ENCODE data around the gene CPA2. TPM values are rescaled to one million over a fixed set of nuclear protein-coding genes. Genes with fewer than 3 reads are reported as not detected.
A peak's percentile ranks its signal among the peaks of the same experiment; 100 is the strongest.
"Not testable (repeated sequence)": the region's sequence is repeated elsewhere in the genome, so short reads cannot be mapped to it uniquely, and the experiment has no call there.

Gene CPA2
- 0.14 TPM in 2 replicates for total RNA-seq

DNA sequence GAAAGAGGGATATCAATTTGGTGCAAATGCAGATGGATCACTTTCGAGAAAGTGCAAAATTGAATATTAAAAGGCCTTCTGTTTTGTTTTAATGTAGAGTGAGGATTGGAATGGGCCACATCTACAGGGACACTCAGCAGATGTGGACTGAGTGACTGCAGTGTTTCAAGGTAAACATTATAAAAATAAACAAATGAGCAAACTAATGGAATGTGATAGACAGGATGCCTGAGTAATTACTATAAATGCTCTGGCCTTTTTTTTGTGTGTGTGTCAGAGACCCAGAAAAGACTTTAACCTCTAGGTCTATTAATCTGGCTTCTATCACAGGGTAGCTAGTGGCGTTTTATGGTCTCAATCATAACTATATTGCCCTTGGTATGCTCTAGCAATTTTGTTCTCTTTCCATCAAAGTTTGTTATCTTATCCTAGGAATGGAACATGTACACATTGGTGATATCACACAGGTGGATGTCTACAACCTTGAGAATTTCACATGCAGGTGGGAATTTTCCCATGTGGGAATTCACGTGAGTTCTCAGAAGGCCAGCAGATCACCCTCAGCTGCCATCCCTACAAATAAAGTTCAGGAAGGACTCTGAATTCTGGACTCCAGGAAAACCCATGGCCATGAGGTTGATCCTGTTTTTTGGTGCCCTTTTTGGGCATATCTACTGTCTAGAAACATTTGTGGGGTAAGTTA is at the start of gene CPA2:
CPA2 (plus strand) TSS at position 606 of the 703 bp plus-strand sequence; CDS start at position 625, 19 bp downstream.
- H3K9me3 Mint-ChIP-seq, result no peaks in the 10 kb centered on the region
- peaks cover 2% of the 10 kb centered on the region for H3K4me1 Mint-ChIP-seq
- intact Hi-C loops (cut with micrococcal nuclease), result no loop called here
- H3K4me3 Mint-ChIP-seq, result no peak within 1 kb of the TSS
- DNase-seq, result no peak
- H3K27ac Mint-ChIP-seq, result no peak within 1 kb of the TSS
- no peaks in the 10 kb centered on the region for H3K36me3 Mint-ChIP-seq (ENCODE audit: low read depth)
- H3K27me3 Mint-ChIP-seq, result no peaks in the 10 kb centered on the region

DNA sequence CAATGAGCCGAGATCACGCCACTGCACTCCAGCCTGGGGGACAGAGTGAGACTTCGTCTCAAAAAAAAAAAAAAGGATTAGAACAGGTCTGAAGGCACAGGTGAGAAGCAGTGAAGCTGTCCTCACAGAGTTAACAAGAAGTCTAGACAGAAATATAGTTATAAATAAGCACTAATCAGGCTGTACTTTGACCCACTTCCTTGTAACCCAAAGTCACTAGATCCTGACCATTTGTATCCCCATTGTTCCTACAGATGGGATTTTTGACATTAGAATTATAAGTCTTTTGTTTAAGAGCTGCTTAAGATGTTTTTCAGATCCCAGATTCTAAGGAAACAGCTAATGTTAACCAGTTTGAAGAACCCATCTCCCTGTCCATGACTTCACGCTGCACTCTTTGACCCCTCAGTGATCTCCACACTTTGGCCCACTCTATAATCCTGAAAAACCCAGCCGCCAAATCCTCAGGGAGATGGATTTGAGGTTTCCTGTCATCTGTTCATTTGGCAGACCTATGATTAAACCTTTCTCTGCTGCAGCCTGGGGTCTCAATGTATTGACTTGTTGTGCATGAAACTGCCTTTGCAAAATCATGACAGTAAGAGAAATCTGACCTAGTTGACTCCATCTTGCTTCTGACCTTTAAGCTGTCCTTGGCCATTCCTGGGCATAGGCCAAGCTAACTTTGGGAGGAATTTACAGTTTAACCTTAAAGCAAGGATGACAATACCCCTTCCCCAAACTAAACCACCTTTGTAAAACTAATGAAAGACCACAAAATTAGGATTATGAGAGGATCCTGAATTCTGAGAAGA is 47.6 kb upstream of the CPA2 start:
- H3K36me3 Mint-ChIP-seq (ENCODE audit: low read depth), result no peaks in the 10 kb centered on the region
- H3K4me3 Mint-ChIP-seq, result no peak overlapping the region
- H3K27ac Mint-ChIP-seq, result no peak overlapping the region
- peak; percentile 30 for DNase-seq
- H3K27me3 Mint-ChIP-seq, result peaks cover 13% of the 10 kb centered on the region
- H3K4me1 Mint-ChIP-seq, result no peaks in the 10 kb centered on the region
- intact Hi-C loops (cut with micrococcal nuclease), result no loop called here
- no peaks in the 10 kb centered on the region for H3K9me3 Mint-ChIP-seq

GRCh38 chr7:130219871-130220270 is 46.8 kb upstream of the CPA2 start:
- H3K4me1 Mint-ChIP-seq, result no peaks in the 10 kb centered on the region
- H3K27ac Mint-ChIP-seq, result no peak overlapping the region
- intact Hi-C loops (cut with micrococcal nuclease), result no loop called here
- no peaks in the 10 kb centered on the region for H3K36me3 Mint-ChIP-seq (ENCODE audit: low read depth)
- H3K27me3 Mint-ChIP-seq, result peaks cover 9% of the 10 kb centered on the region
- H3K9me3 Mint-ChIP-seq, result no peaks in the 10 kb centered on the region
- peak; percentile 43 for DNase-seq
- H3K4me3 Mint-ChIP-seq, result no peak overlapping the region

DNA sequence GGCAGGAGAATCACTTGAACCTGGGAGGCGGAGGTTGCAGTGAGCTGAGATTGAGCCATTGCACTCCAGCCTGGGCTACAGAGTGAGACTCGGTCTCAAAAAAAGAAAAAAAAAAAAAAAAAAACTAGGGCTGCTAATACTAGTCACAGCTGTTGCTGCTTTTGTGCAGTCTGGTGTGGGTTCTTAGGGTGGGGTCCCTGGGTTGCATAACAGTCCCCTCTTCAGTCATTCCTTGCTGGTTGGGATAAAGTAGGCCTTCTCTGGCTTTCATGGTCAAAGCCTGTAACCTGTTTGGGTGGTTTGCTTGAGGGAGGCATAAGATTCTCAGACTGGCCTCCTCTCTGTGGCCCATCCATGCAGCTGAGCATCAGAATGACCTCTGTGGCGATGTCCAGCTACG is 44.9 kb upstream of the CPA2 start:
- Mint-ChIP-seq H3K4me1 (no peaks in the 10 kb centered on the region), H3K4me3 (no peak overlapping the region), H3K27me3 (peaks cover 4% of the 10 kb centered on the region), H3K36me3 (ENCODE audit: low read depth) (no peaks in the 10 kb centered on the region), H3K27ac (no peak overlapping the region), H3K9me3 (no peaks in the 10 kb centered on the region)
- intact Hi-C loops (cut with micrococcal nuclease), result no loop called here
- no peak for DNase-seq

- intact Hi-C loops (cut with micrococcal nuclease), result no loop called here
- H3K36me3 Mint-ChIP-seq (ENCODE audit: low read depth), result no peaks in the 10 kb centered on the region
- no peaks in the 10 kb centered on the region for H3K9me3 Mint-ChIP-seq
- no peak overlapping the region for H3K27ac Mint-ChIP-seq
- DNase-seq, result no peak
- H3K4me3 Mint-ChIP-seq, result no peak overlapping the region
- no peaks in the 10 kb centered on the region for H3K4me1 Mint-ChIP-seq
- peaks cover 4% of the 10 kb centered on the region for H3K27me3 Mint-ChIP-seq
Measured at GRCh38 chr7:130223646-130224045, 43.0 kb upstream of the CPA2 start.

DNA sequence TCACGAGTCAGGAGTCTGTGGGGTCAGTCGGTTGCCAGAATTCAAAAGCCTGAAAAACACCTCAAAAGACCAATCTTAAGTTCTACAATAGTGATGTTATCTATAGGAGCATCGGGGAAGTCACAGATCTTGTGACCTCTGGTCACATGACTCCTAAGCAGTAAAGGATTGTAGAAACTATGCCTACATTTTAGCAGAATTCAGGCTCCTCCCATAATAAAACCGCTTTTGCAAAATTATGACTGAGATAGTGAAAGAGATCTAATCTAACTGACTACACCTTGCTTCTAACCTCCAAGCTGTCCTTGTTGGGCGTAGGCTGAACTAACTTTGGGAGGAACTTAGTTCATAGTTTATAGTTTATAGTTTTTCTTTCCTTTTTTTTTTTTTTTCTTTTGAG is 42.5 kb upstream of the CPA2 start:
- Mint-ChIP-seq H3K4me3 (no peak overlapping the region), H3K27me3 (peaks cover 4% of the 10 kb centered on the region), H3K4me1 (no peaks in the 10 kb centered on the region), H3K9me3 (no peaks in the 10 kb centered on the region), H3K27ac (no peak overlapping the region), H3K36me3 (ENCODE audit: low read depth) (no peaks in the 10 kb centered on the region)
- no peak for DNase-seq
- intact Hi-C loops (cut with micrococcal nuclease), result no loop called here

GRCh38 chr7:130224923-130225322 is 41.7 kb upstream of the CPA2 start:
- H3K27me3 Mint-ChIP-seq; H3K36me3 Mint-ChIP-seq (ENCODE audit: low read depth); H3K27ac Mint-ChIP-seq; H3K4me1 Mint-ChIP-seq; H3K4me3 Mint-ChIP-seq; H3K9me3 Mint-ChIP-seq; DNase-seq; intact Hi-C loops (cut with micrococcal nuclease): not testable (repeated sequence)

- H3K36me3 Mint-ChIP-seq (ENCODE audit: low read depth), result no peaks in the 10 kb centered on the region
- intact Hi-C loops (cut with micrococcal nuclease), result no loop called here
- no peak overlapping the region for H3K27ac Mint-ChIP-seq
- DNase-seq, result no peak
- H3K4me1 Mint-ChIP-seq, result no peaks in the 10 kb centered on the region
- H3K4me3 Mint-ChIP-seq, result no peak overlapping the region
- H3K27me3 Mint-ChIP-seq, result no peaks in the 10 kb centered on the region
- no peaks in the 10 kb centered on the region for H3K9me3 Mint-ChIP-seq
Measured at GRCh38 chr7:130226333-130226732, 40.3 kb upstream of the CPA2 start.

- H3K9me3 Mint-ChIP-seq, result no peaks in the 10 kb centered on the region
- no peak overlapping the region for H3K4me3 Mint-ChIP-seq
- H3K36me3 Mint-ChIP-seq (ENCODE audit: low read depth), result no peaks in the 10 kb centered on the region
- H3K4me1 Mint-ChIP-seq, result no peaks in the 10 kb centered on the region
- no peaks in the 10 kb centered on the region for H3K27me3 Mint-ChIP-seq
- no peak overlapping the region for H3K27ac Mint-ChIP-seq
- intact Hi-C loops (cut with micrococcal nuclease), result no loop called here
- no peak for DNase-seq
Measured at GRCh38 chr7:130227883-130228575, 38.6 kb upstream of the CPA2 start.

- Mint-ChIP-seq H3K27ac (no peak overlapping the region), H3K9me3 (no peaks in the 10 kb centered on the region), H3K36me3 (ENCODE audit: low read depth) (no peaks in the 10 kb centered on the region), H3K27me3 (no peaks in the 10 kb centered on the region), H3K4me1 (no peaks in the 10 kb centered on the region), H3K4me3 (no peak overlapping the region)
- DNase-seq, result no peak
- intact Hi-C loops (cut with micrococcal nuclease), result no loop called here
Measured at GRCh38 chr7:130228840-130229502, 37.7 kb upstream of the CPA2 start.

- intact Hi-C loops (cut with micrococcal nuclease); H3K9me3 Mint-ChIP-seq; H3K36me3 Mint-ChIP-seq (ENCODE audit: low read depth); H3K4me3 Mint-ChIP-seq; DNase-seq; H3K27me3 Mint-ChIP-seq; H3K27ac Mint-ChIP-seq; H3K4me1 Mint-ChIP-seq: not testable (repeated sequence)
Measured at GRCh38 chr7:130229981-130230380, 36.7 kb upstream of the CPA2 start.

DNA sequence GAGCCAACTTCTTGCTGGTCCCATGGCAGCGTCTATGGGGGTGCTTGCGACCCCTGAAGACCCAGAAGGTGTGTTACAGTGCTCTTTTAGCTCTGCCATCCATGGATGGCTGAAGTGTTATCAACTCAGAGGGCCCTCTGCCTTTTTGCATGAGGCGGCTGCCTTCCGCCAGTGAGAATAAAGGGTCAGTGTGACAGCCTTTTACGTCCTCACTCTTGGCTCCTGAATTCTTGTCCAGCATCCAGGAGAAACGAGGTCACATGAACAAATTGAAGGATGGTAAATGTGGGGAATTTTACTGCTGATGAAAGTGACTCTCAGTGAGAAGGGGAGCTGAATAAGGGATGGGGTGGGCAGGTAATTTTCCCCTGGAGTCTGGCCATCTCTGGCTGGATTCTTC is 34.9 kb upstream of the CPA2 start:
- no peak overlapping the region for H3K4me3 Mint-ChIP-seq
- peaks cover 11% of the 10 kb centered on the region for H3K27me3 Mint-ChIP-seq
- H3K4me1 Mint-ChIP-seq, result no peaks in the 10 kb centered on the region
- no peaks in the 10 kb centered on the region for H3K9me3 Mint-ChIP-seq
- H3K36me3 Mint-ChIP-seq (ENCODE audit: low read depth), result no peaks in the 10 kb centered on the region
- DNase-seq, result no peak
- intact Hi-C loops (cut with micrococcal nuclease), result no loop called here
- no peak overlapping the region for H3K27ac Mint-ChIP-seq

DNA sequence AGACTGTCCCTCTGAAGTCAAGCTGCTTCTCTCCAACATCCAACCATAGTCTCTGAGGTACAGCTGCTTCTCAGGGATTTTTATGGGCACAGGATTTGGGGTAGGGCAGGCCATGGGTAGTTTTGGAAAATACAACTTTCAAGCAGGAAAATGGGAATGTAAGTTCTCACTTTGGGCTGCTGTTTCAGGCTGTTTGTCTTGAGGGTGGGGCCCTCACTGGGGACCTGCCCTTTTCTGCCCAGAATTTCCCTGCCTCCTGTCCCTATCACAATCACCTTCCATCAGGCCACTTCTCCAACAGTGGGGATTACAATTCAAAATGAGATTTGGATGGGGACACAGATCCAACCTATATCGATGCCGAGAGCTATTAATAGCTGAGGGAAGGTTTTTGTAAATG is 34.5 kb upstream of the CPA2 start:
- Mint-ChIP-seq H3K9me3 (no peaks in the 10 kb centered on the region), H3K36me3 (ENCODE audit: low read depth) (no peaks in the 10 kb centered on the region), H3K4me1 (no peaks in the 10 kb centered on the region), H3K4me3 (no peak overlapping the region), H3K27ac (no peak overlapping the region), H3K27me3 (peaks cover 14% of the 10 kb centered on the region)
- no peak for DNase-seq
- intact Hi-C loops (cut with micrococcal nuclease), result no loop called here

DNA sequence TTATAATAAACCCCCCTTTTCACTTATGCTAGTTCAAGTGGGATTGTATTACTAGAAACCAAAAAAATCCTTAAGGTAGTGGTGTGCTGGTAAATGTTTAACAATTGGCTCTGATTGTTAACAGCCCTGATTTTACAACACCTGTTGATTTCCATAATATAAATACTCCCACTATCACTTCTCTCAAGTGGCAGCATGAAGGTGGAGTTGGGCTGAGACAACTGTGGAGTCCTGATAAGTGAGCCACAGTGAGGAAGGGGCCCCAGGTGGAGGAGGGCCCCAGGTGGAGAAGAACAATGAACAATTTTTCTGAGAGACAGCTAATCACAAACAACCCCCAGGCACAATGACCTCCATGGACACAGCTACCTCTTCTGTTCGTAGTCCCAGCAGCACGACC is 32.6 kb upstream of the CPA2 start:
- H3K36me3 Mint-ChIP-seq (ENCODE audit: low read depth), result no peaks in the 10 kb centered on the region
- no peak overlapping the region for H3K4me3 Mint-ChIP-seq
- H3K9me3 Mint-ChIP-seq, result no peaks in the 10 kb centered on the region
- no peak overlapping the region for H3K27ac Mint-ChIP-seq
- DNase-seq, result no peak
- no peaks in the 10 kb centered on the region for H3K4me1 Mint-ChIP-seq
- peaks cover 15% of the 10 kb centered on the region for H3K27me3 Mint-ChIP-seq
- intact Hi-C loops (cut with micrococcal nuclease), result no loop called here

Data from activated CD4-positive, alpha-beta T cell treated with anti-CD3 and anti-CD28 coated beads, Interleukin-2, amount 10 ng/mL, durations not matched to agents 24 days and 14 days (primary cell).